Adrenal gland (tissue), 19 donors: ENCODE data around the gene SNX11. TPM values are rescaled to one million over a fixed set of nuclear protein-coding genes. Genes with fewer than 3 reads are reported as not detected.
A peak's percentile ranks its signal among the peaks of the same experiment; 100 is the strongest.

ENCODE experiments used
- DNase-seq, 7 donors: peaks; one replicate each; pipeline ENCODE4 v3.0.0-alpha.2; 2019 to 2020
- H3K27ac ChIP-seq, 5 donors: fragments of 200-600 bp; sonication (generic) in 4 of 5; 1 replicate in 3 of 5; 2 replicates in 2 of 5; pipeline versions ENCODE4 v1.5.1 to v1.8.0; 2016 to 2020; ENCODE audit warnings: mild to moderate bottlenecking in 1 of 5
- H3K27me3 ChIP-seq: fragments of 200-600 bp; 2 replicates; pipeline ENCODE4 v1.8.0; 2021
- H3K36me3 ChIP-seq, 2 donors: fragments of 200-600 bp; replicated peaks in 1 of 2; 1 replicate in 1 of 2; 2 replicates in 1 of 2; pipeline versions ENCODE4 v1.5.1 to v1.8.0; 2018 to 2022
- H3K4me1 ChIP-seq, 2 donors: fragments of 200-600 bp; replicated peaks in 1 of 2; 1 replicate in 1 of 2; 2 replicates in 1 of 2; pipeline versions ENCODE4 v1.5.1 to v1.8.0; 2018 to 2021
- H3K4me3 ChIP-seq, 4 donors: fragments of 200-600 bp; sonication (generic) in 3 of 4; one replicate each; pipeline ENCODE4 v1.5.1; 2016 to 2018
- H3K9me3 ChIP-seq, 3 donors: fragments of 200-600 bp; sonication (generic) in 1 of 3; replicated peaks in 1 of 3; 1 replicate in 2 of 3; 2 replicates in 1 of 3; pipeline versions ENCODE4 v1.5.1 to v1.8.0; 2016 to 2021
- POLR2A ChIP-seq, 2 donors: fragments of 450-650 bp; IDR thresholded peaks; one replicate each; pipeline ENCODE4 v1.6.1; 2017; ENCODE audit warnings: antibody characterized with exemption in 2 of 2, mild to moderate bottlenecking in 2 of 2, moderate library complexity in 1 of 2
- WGBS, 4 donors: extraction: QIAGEN DNeasy Blood & Tissue Kit in 2 of 4; methylation state at CpG; one replicate each; pipeline versions ENCODE4 v1.1.5 to v1.1.7; 2013 to 2017; 5-methylcytosine and 5-hydroxymethylcytosine counted together
- intact Hi-C, 2 donors: fragments of 100-400 bp; cut with DNase I; formaldehyde crosslinking; loops; one replicate each; pipeline versions ENCODE4 v1.14.1 to v1.15.0; 2022 to 2023
- long read RNA-seq, 10 donors: library from polyadenylated mRNA in 3 of 10; unstranded in 2 of 10; stranded (forward) in 1 of 10; transcript quantifications; one replicate each; pipeline ENCODE4 v2.0.0 and lab custom pipeline, GENCODE V29; 2021 to 2026
- polyA plus RNA-seq, 3 donors: library from polyadenylated mRNA; stranded (reverse); fragments of 200-250 nt in 2 of 3; fragments of 350-450 nt in 1 of 3; fragmentation: Illumina TruSeq in 1 of 3; extraction: RNeasy Lipid Tissue Mini Kit (QIAGEN cat#74804) in 1 of 3; gene quantifications; one replicate each; pipeline ENCODE4 v1.2.3, GENCODE V29; 2013 to 2014
- total RNA-seq, 9 donors: library from RNA; depleted of rRNA in 4 of 9; stranded (reverse); fragments of >200 nt in 4 of 9; fragments of 120-200 nt in 1 of 9; fragmentation: NEBNext Ultra II Directional in 1 of 9; extraction: Animal tissue kit (Norgen Biotek cat#: 25700) in 1 of 9; gene quantifications; one replicate each; pipeline versions ENCODE4 v1.1.0 to v1.2.4, GENCODE V29; 2013 to 2023
- TF ChIP-seq, protein P1 (sequence below), 6 experiments: fragments of 450-650 bp in 4 of 6; fragments of 200-600 bp in 2 of 6; sonication (generic) in 1 of 6; IDR thresholded peaks; 1 replicate in 5 of 6; 2 replicates in 1 of 6; pipeline versions ENCODE4 v1.5.1 to v1.8.0; 2016 to 2021; ENCODE audit warnings: antibody characterized with exemption in 6 of 6, mild to moderate bottlenecking in 2 of 6, moderate library complexity in 1 of 6
- donor health status: healthy with polysubstance abuse.
- donor health status: Bipolar disorder and iron deficiency.
- donor health status: DM: yes; HTN: yes; CAD: no.
- donor health status: DM: no; HTN: no; CAD: no.
- donor health status: DM: no; HTN: no; CAD: no.
- donor health status: DM: yes; HTN: yes; CAD: no.

The SNX11 gene, protein sequence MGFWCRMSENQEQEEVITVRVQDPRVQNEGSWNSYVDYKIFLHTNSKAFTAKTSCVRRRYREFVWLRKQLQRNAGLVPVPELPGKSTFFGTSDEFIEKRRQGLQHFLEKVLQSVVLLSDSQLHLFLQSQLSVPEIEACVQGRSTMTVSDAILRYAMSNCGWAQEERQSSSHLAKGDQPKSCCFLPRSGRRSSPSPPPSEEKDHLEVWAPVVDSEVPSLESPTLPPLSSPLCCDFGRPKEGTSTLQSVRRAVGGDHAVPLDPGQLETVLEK
- 10 to 100 TPM in 8 of 9 donors, 1 to 10 TPM in 1; 6.7 to 29.9 (median 19.0) TPM for total RNA-seq
- polyA plus RNA-seq: 10 to 100 TPM in 2 of 3 donors, 1 to 10 TPM in 1; 8.9 to 12.9 (median 12.9) TPM
- long read RNA-seq, donor 1, partial matches to known transcripts: 12 of 16 reads
- long read RNA-seq, donor 1, other reads (novel, unspliced or antisense): 0 of 16 reads
- long read RNA-seq, donor 2, partial matches to known transcripts: 63 of 65 reads
- long read RNA-seq, donor 2, other reads (novel, unspliced or antisense): 0 of 65 reads
- long read RNA-seq, donor 3, partial matches to known transcripts: 0 of 6 reads
- long read RNA-seq, donor 3, other reads (novel, unspliced or antisense): 0 of 6 reads
- long read RNA-seq, donor 4, partial matches to known transcripts: 1 of 9 reads
- long read RNA-seq, donor 4, other reads (novel, unspliced or antisense): 1 of 9 reads
- long read RNA-seq, donor 5, transcript SNX11-201 (7 exons, 2,315 nt): major isoform, 21 of 33 reads
- long read RNA-seq, donor 5, partial matches to known transcripts: 4 of 33 reads
- long read RNA-seq, donor 5, other reads (novel, unspliced or antisense): 8 of 33 reads
- long read RNA-seq, donor 6, partial matches to known transcripts: 0 of 6 reads
- long read RNA-seq, donor 6, other reads (novel, unspliced or antisense): 1 of 6 reads
- long read RNA-seq, donor 7, partial matches to known transcripts: 0 of 5 reads
- long read RNA-seq, donor 7, other reads (novel, unspliced or antisense): 0 of 5 reads
- long read RNA-seq, donor 8, transcript SNX11-201 (7 exons, 2,315 nt): major isoform, 5 of 6 reads
- long read RNA-seq, donor 8, partial matches to known transcripts: 0 of 6 reads
- long read RNA-seq, donor 8, other reads (novel, unspliced or antisense): 0 of 6 reads
- long read RNA-seq, donor 9, partial matches to known transcripts: 0 of 4 reads
- long read RNA-seq, donor 9, other reads (novel, unspliced or antisense): 0 of 4 reads
- long read RNA-seq, donor 10, partial matches to known transcripts: 0 of 1 reads
- long read RNA-seq, donor 10, other reads (novel, unspliced or antisense): 0 of 1 reads

DNA sequence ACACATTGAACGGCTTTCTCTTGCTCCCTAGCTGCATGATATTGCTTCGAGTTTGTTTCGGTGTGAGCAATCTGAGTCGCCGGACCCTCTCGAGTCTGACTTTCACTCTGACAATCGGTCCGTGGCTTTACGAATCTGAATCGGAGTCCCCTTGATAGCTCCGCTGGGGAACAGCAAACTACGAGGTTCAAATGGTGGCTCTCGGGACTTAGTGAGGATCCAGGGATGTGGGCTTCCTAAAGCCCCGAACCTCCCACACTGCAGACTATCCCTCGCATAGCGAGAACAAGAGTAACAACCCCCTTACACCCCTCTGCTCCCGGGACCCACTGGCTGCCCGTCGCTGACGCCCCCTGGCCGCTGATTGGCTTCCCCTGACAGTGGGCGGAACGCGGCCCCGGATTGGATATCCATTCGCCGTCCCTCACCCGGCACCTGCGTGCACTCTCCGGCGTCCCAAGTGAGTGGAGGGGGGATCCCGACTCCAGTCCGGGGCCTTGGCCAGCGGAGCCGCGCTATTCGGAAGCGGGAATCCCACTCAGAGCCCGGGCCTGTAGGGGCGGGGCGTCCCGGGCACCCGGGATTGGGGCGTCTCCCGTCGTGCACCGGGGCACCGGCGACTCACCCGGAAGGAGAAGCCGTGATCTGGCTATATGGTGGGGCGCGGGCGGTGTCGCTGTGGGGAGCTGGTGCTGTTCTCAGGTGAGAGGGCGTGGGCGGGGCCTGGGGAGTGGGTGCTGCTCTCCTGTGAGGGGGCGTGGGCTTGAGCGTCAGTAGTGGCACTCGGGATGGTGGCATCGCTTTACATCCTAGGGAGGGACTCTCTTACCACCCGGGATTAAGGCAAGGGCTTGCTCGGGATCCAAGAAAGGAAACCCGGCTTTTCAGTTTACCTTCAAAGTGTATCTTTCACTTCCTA lies at the start of gene SNX11:
TSS of gene SNX11 (plus strand) at position 630 of the 919 bp plus-strand sequence. CDS start 4,278 bp downstream, outside the sequence.
- H3K4me3 ChIP-seq: peak within 1 kb of the TSS; percentile 57 to 63 (median 60)
- no peaks in the 10 kb centered on the region for H3K9me3 ChIP-seq
- 0% methylated on average over 18 to 64 of the region's 64 CpGs for WGBS, 4 donors
- peaks cover 0 to 33% of the 10 kb centered on the region in 2 donors for H3K4me1 ChIP-seq
- TF ChIP-seq POLR2A (IDR thresholded peaks at IDR 0.05): peak; percentile 51 to 86
- TF ChIP-seq, protein P1, sequence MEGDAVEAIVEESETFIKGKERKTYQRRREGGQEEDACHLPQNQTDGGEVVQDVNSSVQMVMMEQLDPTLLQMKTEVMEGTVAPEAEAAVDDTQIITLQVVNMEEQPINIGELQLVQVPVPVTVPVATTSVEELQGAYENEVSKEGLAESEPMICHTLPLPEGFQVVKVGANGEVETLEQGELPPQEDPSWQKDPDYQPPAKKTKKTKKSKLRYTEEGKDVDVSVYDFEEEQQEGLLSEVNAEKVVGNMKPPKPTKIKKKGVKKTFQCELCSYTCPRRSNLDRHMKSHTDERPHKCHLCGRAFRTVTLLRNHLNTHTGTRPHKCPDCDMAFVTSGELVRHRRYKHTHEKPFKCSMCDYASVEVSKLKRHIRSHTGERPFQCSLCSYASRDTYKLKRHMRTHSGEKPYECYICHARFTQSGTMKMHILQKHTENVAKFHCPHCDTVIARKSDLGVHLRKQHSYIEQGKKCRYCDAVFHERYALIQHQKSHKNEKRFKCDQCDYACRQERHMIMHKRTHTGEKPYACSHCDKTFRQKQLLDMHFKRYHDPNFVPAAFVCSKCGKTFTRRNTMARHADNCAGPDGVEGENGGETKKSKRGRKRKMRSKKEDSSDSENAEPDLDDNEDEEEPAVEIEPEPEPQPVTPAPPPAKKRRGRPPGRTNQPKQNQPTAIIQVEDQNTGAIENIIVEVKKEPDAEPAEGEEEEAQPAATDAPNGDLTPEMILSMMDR (IDR thresholded peaks at IDR 0.05): peak in 1 of 6 experiments; percentile 4
- H3K36me3 ChIP-seq: no peaks in the 10 kb centered on the region
- H3K27me3 ChIP-seq: no peaks in the 10 kb centered on the region
- H3K27ac ChIP-seq: peak within 1 kb of the TSS; percentile 85 to 91 (median 88)
- intact Hi-C loops: no loop called here
- DNase-seq: peak; percentile 82 to 94 (median 91)

DNA sequence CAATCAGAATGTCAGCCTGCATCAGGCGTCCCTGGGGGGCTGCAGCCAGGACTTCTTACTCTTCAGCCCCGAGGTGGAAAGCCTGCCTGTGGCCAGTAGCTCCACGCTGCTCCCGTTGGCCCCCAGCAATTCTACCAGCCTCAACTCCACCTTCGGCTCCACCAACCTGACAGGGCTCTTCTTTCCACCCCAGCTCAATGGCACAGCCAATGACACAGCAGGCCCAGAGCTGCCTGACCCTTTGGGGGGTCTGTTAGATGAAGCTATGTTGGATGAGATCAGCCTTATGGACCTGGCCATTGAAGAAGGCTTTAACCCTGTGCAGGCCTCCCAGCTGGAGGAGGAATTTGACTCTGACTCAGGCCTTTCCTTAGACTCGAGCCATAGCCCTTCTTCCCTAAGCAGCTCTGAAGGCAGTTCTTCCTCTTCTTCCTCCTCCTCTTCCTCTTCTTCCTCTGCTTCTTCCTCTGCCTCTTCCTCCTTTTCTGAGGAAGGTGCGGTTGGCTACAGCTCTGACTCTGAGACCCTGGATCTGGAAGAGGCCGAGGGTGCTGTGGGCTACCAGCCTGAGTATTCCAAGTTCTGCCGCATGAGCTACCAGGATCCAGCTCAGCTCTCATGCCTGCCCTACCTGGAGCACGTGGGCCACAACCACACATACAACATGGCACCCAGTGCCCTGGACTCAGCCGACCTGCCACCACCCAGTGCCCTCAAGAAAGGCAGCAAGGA lies 49.0 kb upstream of the SNX11 start:
- Histone ChIP-seq H3K4me3 (no peak overlapping the region), H3K27me3 (no peaks in the 10 kb centered on the region), H3K36me3 (peaks cover 0 to 73% of the 10 kb centered on the region in 2 donors), H3K4me1 (peaks cover 18 to 37% of the 10 kb centered on the region in 2 donors), H3K9me3 (no peaks in the 10 kb centered on the region), H3K27ac (peak overlapping the region in 2 of 5 donors; percentile 10 to 38)
- WGBS, 4 donors: 78 to 92% (median 85%) methylated on average over 8 to 11 of the region's 11 CpGs
- no peak for DNase-seq
- TF ChIP-seq POLR2A (IDR thresholded peaks at IDR 0.05): no peak
- TF ChIP-seq, protein P1 (IDR thresholded peaks at IDR 0.05): no peak
- intact Hi-C loops: no loop called here

DNA sequence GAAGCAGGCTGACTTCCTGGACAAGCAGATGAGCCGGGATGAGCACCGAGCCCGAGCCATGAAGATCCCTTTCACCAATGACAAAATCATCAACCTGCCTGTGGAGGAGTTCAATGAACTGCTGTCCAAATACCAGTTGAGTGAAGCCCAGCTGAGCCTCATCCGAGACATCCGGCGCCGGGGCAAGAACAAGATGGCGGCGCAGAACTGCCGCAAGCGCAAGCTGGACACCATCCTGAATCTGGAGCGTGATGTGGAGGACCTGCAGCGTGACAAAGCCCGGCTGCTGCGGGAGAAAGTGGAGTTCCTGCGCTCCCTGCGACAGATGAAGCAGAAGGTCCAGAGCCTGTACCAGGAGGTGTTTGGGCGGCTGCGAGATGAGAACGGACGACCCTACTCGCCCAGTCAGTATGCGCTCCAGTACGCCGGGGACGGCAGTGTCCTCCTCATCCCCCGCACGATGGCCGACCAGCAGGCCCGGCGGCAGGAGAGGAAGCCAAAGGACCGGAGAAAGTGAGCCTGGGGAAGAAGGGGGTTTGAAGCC lies 48.4 kb upstream of the SNX11 start:
- TF ChIP-seq, protein P1 (IDR thresholded peaks at IDR 0.05): no peak
- no peak for TF ChIP-seq POLR2A (IDR thresholded peaks at IDR 0.05)
- H3K27ac ChIP-seq: peak overlapping the region in 1 of 5 donors; percentile 34
- WGBS, 4 donors: 89 to 94% (median 91%) methylated on average over 28 to 32 of the region's 32 CpGs
- intact Hi-C loops: no loop called here
- DNase-seq: no peak
- H3K9me3 ChIP-seq: no peaks in the 10 kb centered on the region
- H3K4me3 ChIP-seq: no peak overlapping the region
- no peaks in the 10 kb centered on the region for H3K27me3 ChIP-seq
- peaks cover 0 to 75% of the 10 kb centered on the region in 2 donors for H3K36me3 ChIP-seq
- H3K4me1 ChIP-seq: peaks cover 16 to 36% of the 10 kb centered on the region in 2 donors
